Mammary epithelial cell (primary cell): ENCODE measurements around the gene CNIH3.

ENCODE experiments used
- EZH2 ChIP-seq: IDR thresholded peaks from 2 replicates; pipeline ENCODE4 v1.6.1; 2012; ENCODE audit warnings: low read length, inconsistent platforms, borderline replicate concordance
- TF ChIP-seq, protein P1 (sequence below), 2 donors: IDR thresholded peaks in 1 of 2; conservative IDR thresholded peaks in 1 of 2; 2 replicates each; pipeline ENCODE4 v1.5.1; 2011 to 2012; ENCODE audit warnings: inconsistent platforms in 2 of 2, low read length in 2 of 2, mild to moderate bottlenecking in 2 of 2, control low read depth in 1 of 2, low read depth in 1 of 2; ENCODE audit not compliant: insufficient read depth in 1 of 2; ENCODE audit errors: extremely low read depth in 1 of 2

DNA sequence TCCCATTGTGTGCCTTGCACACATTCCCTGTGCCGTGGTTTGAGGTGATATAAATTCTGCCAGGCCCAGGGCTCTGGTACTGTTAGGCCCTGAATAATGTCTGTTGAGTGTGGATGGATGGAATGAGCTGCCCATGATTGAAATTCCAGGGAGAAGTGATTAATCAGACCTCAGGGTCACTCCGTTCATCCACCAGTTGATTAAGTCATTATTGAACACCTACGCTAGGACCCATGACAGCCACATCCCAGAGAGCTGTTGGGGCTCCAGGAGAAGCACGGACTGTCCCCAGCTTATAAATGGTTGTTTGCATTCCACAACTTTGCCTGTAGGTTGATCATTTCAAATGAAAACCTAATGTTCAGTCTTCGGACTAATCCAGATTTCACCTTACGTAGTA, 98.4 kb downstream of the CNIH3 start:
- TF ChIP-seq EZH2, result no peak
- TF ChIP-seq, protein P1, sequence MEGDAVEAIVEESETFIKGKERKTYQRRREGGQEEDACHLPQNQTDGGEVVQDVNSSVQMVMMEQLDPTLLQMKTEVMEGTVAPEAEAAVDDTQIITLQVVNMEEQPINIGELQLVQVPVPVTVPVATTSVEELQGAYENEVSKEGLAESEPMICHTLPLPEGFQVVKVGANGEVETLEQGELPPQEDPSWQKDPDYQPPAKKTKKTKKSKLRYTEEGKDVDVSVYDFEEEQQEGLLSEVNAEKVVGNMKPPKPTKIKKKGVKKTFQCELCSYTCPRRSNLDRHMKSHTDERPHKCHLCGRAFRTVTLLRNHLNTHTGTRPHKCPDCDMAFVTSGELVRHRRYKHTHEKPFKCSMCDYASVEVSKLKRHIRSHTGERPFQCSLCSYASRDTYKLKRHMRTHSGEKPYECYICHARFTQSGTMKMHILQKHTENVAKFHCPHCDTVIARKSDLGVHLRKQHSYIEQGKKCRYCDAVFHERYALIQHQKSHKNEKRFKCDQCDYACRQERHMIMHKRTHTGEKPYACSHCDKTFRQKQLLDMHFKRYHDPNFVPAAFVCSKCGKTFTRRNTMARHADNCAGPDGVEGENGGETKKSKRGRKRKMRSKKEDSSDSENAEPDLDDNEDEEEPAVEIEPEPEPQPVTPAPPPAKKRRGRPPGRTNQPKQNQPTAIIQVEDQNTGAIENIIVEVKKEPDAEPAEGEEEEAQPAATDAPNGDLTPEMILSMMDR (conservative IDR thresholded peaks at IDR 0.05 in 1 of 2, IDR thresholded peaks at IDR 0.05 in 1 of 2; ENCODE audit: extremely low read depth in 1 of 2, insufficient read depth in 1 of 2, low read depth in 1 of 2, low read length in 2 of 2), result no peak
